Naive thymus-derived CD8-positive, alpha-beta T cell (primary cell): ENCODE measurements around the gene C1R. TPM values are rescaled to one million over a fixed set of nuclear protein-coding genes. Genes with fewer than 3 reads are reported as not detected.

Source experiments
- ATAC-seq, 2 donors: fragments of 150-1000 bp; cut with Tn5 transposase in 1 of 2; sonication (Bioruptor Pico), chemical (Tn5 transposase) in 1 of 2; 1 replicate in 1 of 2; 2 replicates in 1 of 2; pipeline ENCODE4 v1.10.0; 2021; ENCODE audit warnings: mild to moderate bottlenecking in 2 of 2, moderate library complexity in 2 of 2
- POLR2A ChIA-PET: fragments of 350-600 bp; sonication (Branson Sonifier 250); formaldehyde crosslinking; loops from one replicate; lab custom pipeline; 2021; ENCODE audit warnings: antibody characterized with exemption; lab: Charles Lee
- DNase-seq, 10 donors: peaks; one replicate each; pipeline versions ENCODE4 v3.0.0 to v3.0.0-alpha.2; 2020 to 2022
- H3K27ac Mint-ChIP-seq, 10 donors: one replicate each; pipeline ENCODE4 v1.8.0; 2020 to 2022; ENCODE audit warnings: mild to moderate bottlenecking in 10 of 10, mixed read lengths in 10 of 10, moderate library complexity in 4 of 10, inconsistent platforms in 1 of 10
- H3K27me3 Mint-ChIP-seq, 5 donors: one replicate each; pipeline ENCODE4 v1.8.0; 2021 to 2022; ENCODE audit warnings: mixed read lengths in 5 of 5
- H3K36me3 Mint-ChIP-seq, 3 donors: one replicate each; pipeline ENCODE4 v1.8.0; 2020 to 2022; ENCODE audit warnings: mixed read lengths in 3 of 3, mild to moderate bottlenecking in 2 of 3, inconsistent platforms in 1 of 3
- H3K4me1 Mint-ChIP-seq, 4 donors: one replicate each; pipeline ENCODE4 v1.8.0; 2021 to 2022; ENCODE audit warnings: mixed read lengths in 4 of 4
- H3K4me3 Mint-ChIP-seq, 10 donors: one replicate each; pipeline ENCODE4 v1.8.0; 2020 to 2022; ENCODE audit warnings: mild to moderate bottlenecking in 10 of 10, mixed read lengths in 10 of 10, moderate library complexity in 6 of 10, inconsistent platforms in 1 of 10
- H3K9me3 Mint-ChIP-seq, 9 donors: one replicate each; pipeline ENCODE4 v1.8.0; 2020 to 2022; ENCODE audit warnings: mixed read lengths in 9 of 9, mild to moderate bottlenecking in 3 of 9, inconsistent platforms in 1 of 9, moderate library complexity in 1 of 9
- polyA plus RNA-seq, 3 donors: library from polyadenylated mRNA; unstranded; fragments of 300-500 nt; fragmentation: Illumina TruSeq; gene quantifications; one replicate each; pipeline ENCODE4 v1.2.3, GENCODE V29; 2021
- total RNA-seq, 8 experiments: library from RNA in 2 of 8; stranded (reverse) in 2 of 8; gene quantifications; one replicate each; pipeline ENCODE4 v1.2.3 and lab custom pipeline; 2021 to 2026

The C1R gene
- total RNA-seq (1 to 10 TPM; 1.4 to 1.5 TPM), polyA plus RNA-seq (1 to 10 TPM; 1.5 to 3.2 (median 2.5) TPM), total RNA-seq (lab: John Stamatoyannopoulos, UW) (0.26 to 3.0 (median 1.4) reads per million in 6 experiments)

DNA sequence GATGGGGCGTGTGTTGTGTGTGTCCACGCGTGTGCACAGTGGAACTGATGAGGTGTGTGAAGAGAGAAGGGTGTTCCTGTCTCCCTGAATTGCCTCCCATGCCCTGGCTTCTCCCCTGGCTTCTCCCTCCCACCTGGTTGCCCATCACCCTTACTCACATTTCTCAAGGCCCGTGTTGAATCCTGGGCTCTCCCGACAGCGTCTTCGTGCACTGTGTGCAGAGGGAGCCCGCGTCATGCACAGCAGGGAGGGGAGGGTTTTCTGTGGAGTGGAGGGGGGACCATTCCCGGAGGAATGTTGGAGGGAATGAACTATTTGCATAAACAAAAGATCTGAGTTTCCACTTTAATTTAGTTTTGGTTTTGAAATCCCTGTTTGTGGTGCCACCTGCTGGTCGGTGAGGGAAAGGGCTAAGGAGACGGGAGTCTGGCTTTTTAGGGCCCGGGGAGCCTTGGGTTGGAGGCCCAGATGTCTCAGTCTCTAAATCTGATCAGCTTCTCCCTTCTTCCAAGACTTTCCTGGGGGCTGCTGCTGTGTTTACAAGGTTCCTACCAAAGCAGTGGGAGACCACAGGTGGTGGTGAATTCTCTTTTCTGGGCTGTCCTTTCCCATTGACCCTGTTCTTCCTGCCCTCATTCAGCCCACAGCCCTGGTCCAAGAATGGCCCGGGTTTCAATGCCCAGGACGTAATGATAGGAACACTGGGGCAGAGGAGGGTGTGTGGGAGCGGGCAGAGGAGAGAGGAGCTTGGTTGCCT, at the start of gene C1R:
Gene C1R (minus strand): TSS at position 217 of the 757 bp plus-strand sequence. CDS start 57 bp downstream, at position 160.
- DNase-seq (peak; percentile 48 to 77 (median 64)), ATAC-seq (peak; percentile 74 to 88)
- POLR2A ChIA-PET = interaction anchor here (1.3 to 2.0 kb wide), 3 partner anchors 16 to 226 kb away, joined by 3 to 6 read pairs (median 3); partner anchors contain the start of gene C1RL
- Mint-ChIP-seq H3K27ac (peak within 1 kb of the TSS; percentile 67 to 93 (median 77)), H3K9me3 (no peaks in the 10 kb centered on the region), H3K36me3 (no peaks in the 10 kb centered on the region), H3K4me3 (peak within 1 kb of the TSS; percentile 83 to 91 (median 86)), H3K27me3 (no peaks in the 10 kb centered on the region), H3K4me1 (peaks cover 3 to 17% (median 13%) of the 10 kb centered on the region in 4 donors)

DNA sequence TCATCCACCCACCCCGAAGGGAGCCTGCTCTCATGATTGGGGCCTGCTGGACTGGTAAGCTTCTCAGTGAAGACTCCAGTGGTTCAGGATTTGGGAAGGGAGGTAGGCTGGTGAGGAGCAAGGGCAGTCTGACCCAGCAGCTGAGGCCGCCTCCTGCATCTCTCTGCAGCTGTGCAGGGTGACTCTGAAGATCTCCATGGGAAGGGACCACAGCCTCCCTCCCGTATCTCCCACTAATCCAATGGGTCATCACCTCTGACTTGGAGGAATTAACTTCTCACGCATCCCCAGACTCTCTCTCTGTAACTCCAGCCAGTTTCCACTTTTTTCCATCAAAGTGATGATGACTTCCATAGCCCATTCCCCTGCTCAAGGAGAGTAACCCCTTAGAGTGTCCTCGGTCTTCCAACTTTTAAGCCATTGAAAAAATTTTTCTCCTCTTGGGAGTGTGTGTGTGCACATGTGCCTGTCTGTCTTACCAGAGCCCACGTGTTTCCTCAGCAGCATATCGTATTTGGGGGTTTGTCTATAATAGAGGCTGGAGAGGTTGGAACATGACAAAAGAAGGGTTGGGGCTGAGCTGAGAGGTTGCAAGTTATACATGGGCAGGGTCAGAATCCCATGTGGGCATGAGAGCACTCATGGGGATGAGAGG, 49.2 kb upstream of the C1R start:
- peaks cover 0 to 38% (median 13%) of the 10 kb centered on the region in 3 donors for H3K36me3 Mint-ChIP-seq
- POLR2A ChIA-PET = no interaction called here
- peak overlapping the region in 2 of 10 donors; percentile 20 to 55 for H3K27ac Mint-ChIP-seq

DNA sequence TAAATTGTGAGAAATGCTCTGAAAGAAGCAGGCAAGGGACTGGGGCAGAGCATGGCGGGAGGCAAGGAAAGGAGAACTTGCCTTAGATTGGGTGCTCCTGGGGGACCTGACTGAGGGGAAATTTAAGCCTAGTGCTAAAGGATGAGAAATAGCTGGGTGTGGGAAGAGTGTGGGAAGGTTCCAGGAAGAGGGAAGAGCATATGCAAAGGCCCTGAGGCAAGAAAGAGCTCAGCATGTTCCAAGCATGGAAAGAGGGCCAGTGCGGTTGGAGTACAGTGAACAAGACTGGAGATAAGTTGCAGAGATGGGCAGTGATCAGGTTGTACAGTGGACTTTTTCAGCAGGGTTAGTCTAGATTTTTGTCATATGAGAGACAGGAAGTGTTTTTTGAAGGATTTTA, 47.0 kb upstream of the C1R start:
- DNase-seq (no peak), ATAC-seq (no peak)
- Mint-ChIP-seq H3K27ac (peak overlapping the region in 2 of 10 donors; percentile 57 to 70), H3K36me3 (peaks cover 0 to 43% (median 12%) of the 10 kb centered on the region in 3 donors), H3K27me3 (no peaks in the 10 kb centered on the region), H3K4me3 (no peak overlapping the region), H3K4me1 (peaks cover 0 to 10% (median 0%) of the 10 kb centered on the region in 4 donors), H3K9me3 (no peaks in the 10 kb centered on the region)
- POLR2A ChIA-PET = no interaction called here

More for the DNA sequence above, 49.2 kb upstream of the C1R start:
- H3K27me3 Mint-ChIP-seq = no peaks in the 10 kb centered on the region
- DNase-seq = no peak
- peaks cover 0 to 7% (median 0%) of the 10 kb centered on the region in 4 donors for H3K4me1 Mint-ChIP-seq
- no peaks in the 10 kb centered on the region for H3K9me3 Mint-ChIP-seq
- no peak overlapping the region for H3K4me3 Mint-ChIP-seq
- no peak for ATAC-seq

DNA sequence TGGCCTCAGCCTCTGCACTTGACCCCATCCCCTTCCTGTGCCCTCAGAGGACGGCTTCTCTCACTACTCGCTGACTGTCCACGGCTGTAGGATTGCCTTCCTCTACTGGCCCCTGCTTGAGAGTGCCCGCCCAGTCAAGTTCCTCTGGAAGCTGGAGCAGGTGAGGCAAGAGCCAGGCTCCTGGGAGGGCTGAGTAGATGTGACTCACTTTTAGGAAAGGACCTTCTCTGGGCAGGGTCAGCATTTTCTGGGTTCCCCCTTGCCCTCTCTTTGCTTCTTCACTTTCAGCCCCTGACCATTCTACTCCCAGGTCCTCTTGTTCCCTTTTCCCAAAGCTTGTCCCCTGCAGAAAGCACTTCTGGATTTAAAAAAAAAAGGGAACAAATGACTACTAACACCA, 45.7 kb upstream of the C1R start:
- peak overlapping the region in 1 of 10 donors; percentile 38 for H3K27ac Mint-ChIP-seq
- no peak overlapping the region for H3K4me3 Mint-ChIP-seq
- no peak for ATAC-seq
- peaks cover 0 to 13% (median 5%) of the 10 kb centered on the region in 4 donors for H3K4me1 Mint-ChIP-seq
- POLR2A ChIA-PET = no interaction called here
- H3K36me3 Mint-ChIP-seq = peaks cover 0 to 38% (median 6%) of the 10 kb centered on the region in 3 donors
- DNase-seq = no peak
- H3K27me3 Mint-ChIP-seq = no peaks in the 10 kb centered on the region
- no peaks in the 10 kb centered on the region for H3K9me3 Mint-ChIP-seq

DNA sequence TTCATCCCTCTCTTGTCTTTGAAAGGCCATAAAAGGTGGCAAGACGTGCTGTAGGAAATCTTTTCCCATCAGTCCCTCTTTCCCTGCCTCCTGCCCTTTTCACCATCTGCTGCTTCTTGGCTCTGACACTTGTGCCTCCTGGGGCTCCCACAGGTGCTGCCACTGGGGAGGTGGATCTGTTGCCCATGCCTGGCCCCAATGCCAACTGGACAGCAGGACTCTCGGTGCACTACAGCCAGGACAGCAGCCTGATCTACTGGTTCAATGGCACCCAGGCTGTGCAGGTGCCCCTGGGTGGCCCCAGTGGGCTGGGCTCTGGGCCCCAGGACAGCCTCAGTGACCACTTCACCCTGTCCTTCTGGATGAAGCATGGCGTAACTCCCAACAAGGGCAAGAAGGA, 44.4 kb upstream of the C1R start:
- DNase-seq (no peak), ATAC-seq (no peak)
- no peak overlapping the region for H3K27ac Mint-ChIP-seq
- POLR2A ChIA-PET = no interaction called here
- H3K9me3 Mint-ChIP-seq = no peaks in the 10 kb centered on the region
- H3K36me3 Mint-ChIP-seq = peaks cover 0 to 29% (median 6%) of the 10 kb centered on the region in 3 donors
- H3K4me3 Mint-ChIP-seq = no peak overlapping the region
- peaks cover 9 to 17% (median 14%) of the 10 kb centered on the region in 4 donors for H3K4me1 Mint-ChIP-seq
- no peaks in the 10 kb centered on the region for H3K27me3 Mint-ChIP-seq

DNA sequence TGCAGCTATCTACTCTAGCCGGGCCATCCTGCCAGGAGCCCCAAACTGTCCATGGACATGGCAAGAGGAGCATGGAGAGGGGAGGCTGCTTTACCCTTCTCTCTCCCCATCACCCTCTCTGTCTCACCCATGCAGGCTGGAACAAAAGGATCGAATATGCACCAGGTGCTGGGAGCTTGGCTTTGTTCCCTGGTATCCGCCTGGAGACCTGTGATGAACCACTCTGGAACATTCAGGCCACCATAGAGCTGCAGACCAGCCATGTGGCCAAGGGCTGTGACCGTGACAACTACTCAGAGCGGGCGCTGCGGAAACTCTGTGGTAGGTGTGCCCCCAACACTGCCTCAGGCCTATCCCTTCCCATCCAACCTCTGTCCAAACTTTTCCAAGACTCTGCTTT, 43.8 kb upstream of the C1R start:
- ATAC-seq = no peak
- Mint-ChIP-seq H3K27ac (peak overlapping the region in 1 of 10 donors; percentile 12), H3K4me3 (no peak overlapping the region), H3K27me3 (no peaks in the 10 kb centered on the region), H3K9me3 (no peaks in the 10 kb centered on the region), H3K4me1 (peaks cover 15 to 23% (median 19%) of the 10 kb centered on the region in 4 donors), H3K36me3 (peaks cover 0 to 27% (median 4%) of the 10 kb centered on the region in 3 donors)
- POLR2A ChIA-PET = no interaction called here
- DNase-seq = no peak

DNA sequence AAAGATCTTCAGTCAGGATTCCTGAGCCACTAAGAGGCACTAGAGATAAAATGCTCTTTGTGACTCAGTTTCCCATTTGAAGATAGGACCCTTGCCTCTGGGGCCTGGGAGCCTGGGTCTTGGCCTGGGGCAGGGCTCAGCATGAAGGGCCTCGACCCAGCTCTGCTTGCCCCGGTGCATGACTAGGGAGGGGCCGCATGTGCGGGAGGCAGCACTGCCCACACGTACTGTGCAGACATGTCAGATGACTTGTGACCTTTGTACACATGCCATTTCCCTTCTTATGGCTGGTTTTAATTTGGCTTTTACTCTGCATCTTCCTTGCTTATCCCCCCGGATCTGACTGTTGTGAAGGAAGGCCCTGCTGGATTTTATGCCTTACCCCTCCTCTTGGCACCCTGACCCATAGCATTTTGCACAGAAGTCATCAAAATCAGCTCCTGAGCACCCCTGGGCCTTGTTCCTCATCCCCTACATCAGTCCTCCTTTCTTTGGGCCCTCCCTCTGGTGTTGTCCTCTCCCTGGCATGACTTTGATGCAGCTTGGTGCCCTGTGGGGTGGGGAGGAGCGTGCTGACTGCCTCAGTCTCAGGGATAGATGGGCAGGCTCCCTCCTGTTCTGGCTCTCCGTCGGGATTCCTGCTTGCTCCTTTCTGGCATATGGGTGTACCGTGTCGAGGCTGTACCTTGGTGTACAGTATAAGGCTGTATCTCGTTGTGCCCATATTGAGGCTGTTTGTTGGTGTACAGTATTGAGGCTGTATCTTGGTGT, 42.3 kb upstream of the C1R start:
- POLR2A ChIA-PET = no interaction called here
- peak overlapping the region in 5 of 10 donors; percentile 27 to 74 (median 41) for H3K27ac Mint-ChIP-seq

DNA sequence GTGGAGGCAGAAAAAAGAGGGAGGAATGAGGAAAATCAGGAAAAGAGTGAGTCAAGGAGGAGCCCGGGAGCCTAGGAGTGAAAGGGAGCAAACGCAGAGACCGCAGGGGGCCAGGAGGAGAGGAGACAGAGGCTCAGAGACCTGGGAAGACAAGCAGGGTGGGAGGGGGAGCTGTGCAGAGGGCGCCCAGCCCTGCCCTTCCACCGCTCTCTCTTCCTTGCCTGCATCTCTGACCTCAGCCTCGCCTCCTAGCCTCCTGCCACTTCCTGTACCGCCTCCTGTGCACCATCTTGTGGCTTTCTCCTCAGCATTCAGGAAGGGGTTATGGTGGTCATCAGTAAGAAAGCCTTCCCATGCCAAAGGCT, 39.2 kb upstream of the C1R start:
- peak overlapping the region; percentile 91 to 99 (median 95) for H3K4me3 Mint-ChIP-seq
- peak overlapping the region; percentile 25 to 96 (median 94) for H3K27ac Mint-ChIP-seq
- peak in 3 of 10 donors; percentile 9 to 20 (median 14) for DNase-seq
- H3K36me3 Mint-ChIP-seq = peaks cover 0 to 14% (median 0%) of the 10 kb centered on the region in 3 donors
- H3K4me1 Mint-ChIP-seq = peaks cover 29 to 48% (median 34%) of the 10 kb centered on the region in 4 donors
- no peak for ATAC-seq
- H3K9me3 Mint-ChIP-seq = no peaks in the 10 kb centered on the region
- H3K27me3 Mint-ChIP-seq = no peaks in the 10 kb centered on the region
- POLR2A ChIA-PET = no interaction called here

More for the DNA sequence above, 42.3 kb upstream of the C1R start:
- H3K4me1 Mint-ChIP-seq = peaks cover 24 to 37% (median 26%) of the 10 kb centered on the region in 4 donors
- ATAC-seq = no peak
- no peaks in the 10 kb centered on the region for H3K27me3 Mint-ChIP-seq
- peaks cover 0 to 27% (median 4%) of the 10 kb centered on the region in 3 donors for H3K36me3 Mint-ChIP-seq
- peak overlapping the region in 1 of 10 donors; percentile 40 for H3K4me3 Mint-ChIP-seq
- DNase-seq = no peak
- H3K9me3 Mint-ChIP-seq = no peaks in the 10 kb centered on the region

DNA sequence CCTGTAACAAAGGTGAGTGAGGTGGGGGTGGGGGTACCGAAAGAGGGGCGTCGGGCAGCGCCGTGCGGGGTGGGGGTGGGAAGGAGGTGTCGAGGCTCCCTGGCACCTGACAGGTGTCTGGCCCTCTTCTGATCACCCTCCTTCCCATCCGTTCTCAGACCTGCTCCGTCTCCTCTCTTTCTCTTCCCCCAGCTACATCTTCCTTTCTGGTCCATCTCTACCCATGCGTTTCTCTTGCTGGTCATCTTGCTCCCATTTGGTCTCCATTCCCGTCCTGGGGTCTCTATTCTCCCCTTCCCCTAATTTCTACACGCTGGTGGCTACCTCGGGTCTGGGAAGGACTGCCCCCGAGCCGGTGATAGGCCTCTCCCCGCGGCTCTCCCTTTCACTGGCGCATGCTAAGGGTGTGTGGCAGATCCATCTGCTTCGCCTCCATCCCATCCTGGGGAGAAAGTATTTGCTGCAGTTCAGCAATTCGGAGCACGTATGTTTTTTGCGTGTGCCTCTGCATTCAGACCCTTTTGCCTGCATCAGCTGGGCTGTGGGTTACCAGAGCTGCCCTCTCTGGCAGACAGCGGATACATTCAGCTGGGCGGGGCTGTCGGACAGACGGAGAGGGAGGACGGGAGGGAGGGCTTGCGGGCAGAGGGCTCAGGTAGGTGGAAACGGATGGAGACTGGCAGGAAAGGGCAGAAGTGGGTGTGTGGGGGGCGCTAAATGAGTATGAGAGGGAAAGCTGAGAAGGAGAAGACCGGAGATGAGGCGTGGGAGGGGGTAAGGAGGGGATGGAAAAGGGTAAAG, 38.7 kb upstream of the C1R start:
- Mint-ChIP-seq H3K9me3 (no peaks in the 10 kb centered on the region), H3K27me3 (no peaks in the 10 kb centered on the region), H3K36me3 (peaks cover 0 to 8% (median 0%) of the 10 kb centered on the region in 3 donors), H3K27ac (peak overlapping the region; percentile 60 to 96 (median 94)), H3K4me3 (peak overlapping the region; percentile 91 to 99 (median 95)), H3K4me1 (peaks cover 29 to 48% (median 34%) of the 10 kb centered on the region in 4 donors)
- ATAC-seq (peak; percentile 29 to 42), DNase-seq (peak in 5 of 10 donors; percentile 27 to 38 (median 36))
- POLR2A ChIA-PET = interaction anchor here (0.6 kb wide), 2 partner anchors 22 to 32 kb away, joined by 4 read pairs; no protein-coding TSS in a partner anchor

DNA sequence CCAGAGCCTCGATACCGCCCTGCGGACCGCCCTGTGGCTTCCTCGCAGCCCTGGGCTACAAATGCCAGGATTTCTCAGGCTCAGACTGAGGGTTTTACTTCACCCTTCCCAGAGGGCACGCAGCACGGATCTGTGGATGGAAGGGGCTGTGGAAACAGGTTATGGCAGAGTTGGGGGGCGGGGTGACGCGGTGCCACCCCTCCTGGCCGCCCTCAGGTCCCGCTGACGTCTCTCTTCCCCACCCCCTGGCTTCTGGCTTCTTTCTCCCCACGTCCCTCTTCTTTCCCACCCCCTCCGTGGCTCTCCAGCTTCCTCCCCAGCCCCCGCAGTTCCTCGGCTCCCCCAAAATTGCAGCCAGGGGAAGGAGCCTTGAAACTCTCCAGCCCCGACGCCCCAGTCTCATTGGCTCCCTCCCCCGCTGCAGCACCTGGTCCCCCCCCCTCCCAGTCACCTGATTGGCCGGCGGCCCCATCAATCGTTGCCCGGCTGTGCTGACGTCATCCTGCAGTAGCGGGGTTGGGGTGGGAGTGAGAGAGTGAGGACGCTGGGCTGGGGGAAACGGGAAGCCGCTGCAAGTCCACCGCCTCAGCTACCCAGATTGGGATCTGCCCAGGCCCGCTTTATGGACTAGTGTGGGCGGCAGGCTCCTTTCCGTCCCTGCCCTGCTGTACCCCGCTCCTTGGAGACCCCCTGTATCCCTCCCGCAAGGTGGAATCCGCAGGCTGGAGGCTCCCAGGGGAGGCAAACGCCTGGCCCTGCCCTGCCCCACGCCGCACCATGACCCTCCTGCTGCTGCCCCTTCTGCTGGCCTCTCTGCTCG, 37.8 kb upstream of the C1R start, which contains the start of gene CLSTN3:
Gene CLSTN3 (plus strand): TSS at position 500 of the 820 bp plus-strand sequence. CDS start 278 bp downstream, at position 778.
- DNase-seq = peak; percentile 74 to 93 (median 82)
- ATAC-seq = peak; percentile 84 to 90
- peak within 1 kb of the TSS; percentile 91 to 99 (median 95) for H3K4me3 Mint-ChIP-seq
- H3K27ac Mint-ChIP-seq = peak within 1 kb of the TSS; percentile 60 to 96 (median 94)
- POLR2A ChIA-PET = no interaction called here
- no peaks in the 10 kb centered on the region for H3K27me3 Mint-ChIP-seq
- peaks cover 0 to under 1% (median 0%) of the 10 kb centered on the region in 3 donors for H3K36me3 Mint-ChIP-seq
- peaks cover 29 to 48% (median 34%) of the 10 kb centered on the region in 4 donors for H3K4me1 Mint-ChIP-seq
- no peaks in the 10 kb centered on the region for H3K9me3 Mint-ChIP-seq
